HEK293 (cell line): Measurements from ENCODE around the gene LRP1.

Experiments
- CTCF ChIA-PET: fragments of 350-600 bp; formaldehyde crosslinking; extraction: SDS; loops from one replicate; lab custom pipeline; 2021; ENCODE audit warnings: antibody characterized with exemption; lab: Yijun Ruan, JAX
- POLR2A ChIA-PET: fragments of 300-600 bp; formaldehyde crosslinking; extraction: SDS; loops from one replicate; lab custom pipeline; 2020; ENCODE audit warnings: antibody characterized with exemption, inconsistent platforms; lab: Yijun Ruan, JAX
- H3K27ac ChIP-seq: fragments of 200-500 bp; sonication (Bioruptor generic); 2 replicates; pipeline ENCODE4 v1.5.1; 2014; ENCODE audit warnings: low read depth, low read length, control low read depth, inconsistent platforms; ENCODE audit errors: extremely low read depth
- H3K36me3 ChIP-seq, 2 experiments: fragments of 200-500 bp in 1 of 2; sonication (Bioruptor generic) in 1 of 2; 1 replicate in 1 of 2; 2 replicates in 1 of 2; pipeline ENCODE4 v1.5.1; 2014 to 2017; ENCODE audit warnings: inconsistent platforms in 2 of 2, low read length in 2 of 2; ENCODE audit not compliant: control insufficient read depth in 2 of 2, insufficient read depth in 1 of 2
- H3K4me1 ChIP-seq: fragments of 200-500 bp; sonication (Bioruptor generic); 2 replicates; pipeline ENCODE4 v1.5.1; 2014; ENCODE audit warnings: mild to moderate bottlenecking, low read length, inconsistent platforms; ENCODE audit not compliant: control insufficient read depth, insufficient read depth
- H3K4me3 ChIP-seq: 2 replicates; pipeline ENCODE4 v1.5.1; 2011; ENCODE audit warnings: low read depth, mild to moderate bottlenecking, control low read depth, low read length, moderate library complexity
- H3K9me3 ChIP-seq: fragments of 200-500 bp; sonication (Bioruptor generic); 2 replicates; pipeline ENCODE4 v1.5.1; 2014; ENCODE audit warnings: low read depth, low read length, inconsistent platforms; ENCODE audit not compliant: control insufficient read depth, insufficient read depth
- AEBP2 ChIP-seq: fragments of 450-650 bp; formaldehyde crosslinking; IDR thresholded peaks from 2 replicates; pipeline ENCODE4 v1.5.1; 2016; ENCODE audit warnings: missing biosample characterization, missing genetic modification characterization, borderline replicate concordance
- KLF7 ChIP-seq: fragments of 450-650 bp; formaldehyde crosslinking; IDR thresholded peaks from 2 replicates; pipeline ENCODE4 v1.5.1; 2016; ENCODE audit warnings: missing biosample characterization, missing genetic modification characterization, borderline replicate concordance
- KLF8 ChIP-seq: fragments of 450-650 bp; formaldehyde crosslinking; IDR thresholded peaks from 2 replicates; pipeline ENCODE4 v1.5.1; 2016; ENCODE audit warnings: missing biosample characterization, missing genetic modification characterization
- PATZ1 ChIP-seq: fragments of 450-650 bp; formaldehyde crosslinking; IDR thresholded peaks from 2 replicates; pipeline ENCODE4 v1.5.1; 2016; ENCODE audit warnings: missing biosample characterization, missing genetic modification characterization
- PRDM1 ChIP-seq: fragments of 450-650 bp; formaldehyde crosslinking; IDR thresholded peaks from 2 replicates; pipeline ENCODE4; 2016; ENCODE audit warnings: missing biosample characterization, missing genetic modification characterization
- WT1 ChIP-seq: fragments of 450-650 bp; formaldehyde crosslinking; IDR thresholded peaks from 2 replicates; pipeline ENCODE4 v1.5.1; 2016; ENCODE audit warnings: missing biosample characterization, missing genetic modification characterization
- ZBTB26 ChIP-seq: fragments of 450-650 bp; formaldehyde crosslinking; optimal IDR thresholded peaks from 2 replicates; pipeline ENCODE3; 2016; ENCODE audit warnings: missing biosample characterization, mild to moderate bottlenecking, missing genetic modification characterization
- ZBTB7A ChIP-seq: fragments of 450-650 bp; formaldehyde crosslinking; IDR thresholded peaks from 2 replicates; pipeline ENCODE4 v1.5.1; 2016; ENCODE audit warnings: low read depth, missing biosample characterization, missing genetic modification characterization
- ZFHX2 ChIP-seq: fragments of 450-650 bp; formaldehyde crosslinking; conservative IDR thresholded peaks from 2 replicates; pipeline ENCODE4 v1.5.1; 2016; ENCODE audit warnings: missing biosample characterization, missing genetic modification characterization
- ZNF211 ChIP-seq: fragments of 450-650 bp; formaldehyde crosslinking; IDR thresholded peaks from 2 replicates; pipeline ENCODE4 v1.5.1; 2016; ENCODE audit warnings: low read depth, missing biosample characterization, missing genetic modification characterization
- ZNF311 ChIP-seq: fragments of 450-650 bp; formaldehyde crosslinking; IDR thresholded peaks from 2 replicates; pipeline ENCODE4 v1.5.1; 2017; ENCODE audit warnings: missing biosample characterization, missing genetic modification characterization, borderline replicate concordance
- ZNF488 ChIP-seq: fragments of 450-650 bp; formaldehyde crosslinking; IDR thresholded peaks from 2 replicates; pipeline ENCODE4 v1.5.1; 2016; ENCODE audit warnings: missing biosample characterization, missing genetic modification characterization
- ZNF596 ChIP-seq: fragments of 450-650 bp; IDR thresholded peaks from 2 replicates; pipeline ENCODE4 v1.5.0; 2018; ENCODE audit warnings: missing biosample characterization, mild to moderate bottlenecking, missing genetic modification characterization, moderate library complexity
- ZNF677 ChIP-seq: fragments of 450-650 bp; IDR thresholded peaks from 2 replicates; pipeline ENCODE4 v1.5.0; 2018; ENCODE audit warnings: missing biosample characterization, mild to moderate bottlenecking, missing genetic modification characterization, moderate library complexity
- ZNF701 ChIP-seq: fragments of 450-650 bp; formaldehyde crosslinking; IDR thresholded peaks from 2 replicates; pipeline ENCODE4 v1.5.1; 2016; ENCODE audit warnings: missing biosample characterization, missing genetic modification characterization
- ZNF704 ChIP-seq: fragments of 450-650 bp; formaldehyde crosslinking; IDR thresholded peaks from 2 replicates; pipeline ENCODE4 v1.5.1; 2016; ENCODE audit warnings: missing biosample characterization, missing genetic modification characterization
- ZNF768 ChIP-seq: fragments of 450-650 bp; formaldehyde crosslinking; IDR thresholded peaks from 2 replicates; pipeline ENCODE4 v1.5.1; 2018; ENCODE audit warnings: missing biosample characterization, mild to moderate bottlenecking, missing genetic modification characterization
- ZNF777 ChIP-seq: fragments of 450-650 bp; formaldehyde crosslinking; IDR thresholded peaks from 2 replicates; pipeline ENCODE4 v1.5.1; 2017; ENCODE audit warnings: missing biosample characterization, missing genetic modification characterization, borderline replicate concordance

LRP1 gene

GRCh38 chr12:57168058-57168457, 39.8 kb downstream of the LRP1 start:
- no peak for TF ChIP-seq ZNF704
- no peak for TF ChIP-seq ZBTB26 (tag by site-specific recombination)
- TF ChIP-seq ZNF777 (tag by site-specific recombination): no peak
- no peak for TF ChIP-seq ZNF488
- TF ChIP-seq ZNF677 (tag by site-specific recombination): no peak
- TF ChIP-seq ZNF768 (tag by site-specific recombination): no peak
- TF ChIP-seq ZBTB7A (tag by site-specific recombination): no peak
- no peak for TF ChIP-seq PRDM1 (tag by site-specific recombination)
- TF ChIP-seq ZNF701 (tag by site-specific recombination): no peak
- no peak for TF ChIP-seq PATZ1 (tag by site-specific recombination)
- TF ChIP-seq ZNF596: no peak
- TF ChIP-seq ZNF211 (tag by site-specific recombination): no peak
- TF ChIP-seq KLF8 (tag by site-specific recombination): no peak
- no peak for TF ChIP-seq ZNF311
- no peak for TF ChIP-seq KLF7
- no peak for TF ChIP-seq AEBP2 (tag by site-specific recombination)
- TF ChIP-seq ZFHX2 (tag by site-specific recombination): no peak
- TF ChIP-seq WT1 (tag by site-specific recombination): no peak
- CTCF ChIA-PET: interaction anchor here (0.7 to 10.6 kb wide), 4 partner anchors 8 to 44 kb away, joined by 3 to 259 read pairs (median 62); partner anchors contain the start of gene LRP1

More at GRCh38 chr12:57168058-57168457, 39.8 kb downstream of the LRP1 start:
- no peak overlapping the region for H3K4me3 ChIP-seq
- no peaks in the 10 kb centered on the region for H3K4me1 ChIP-seq
- POLR2A ChIA-PET: interaction anchor here (0.9 kb wide), 1 partner anchor 40 kb away, joined by 6 read pairs; no protein-coding TSS in a partner anchor
- no peak overlapping the region for H3K27ac ChIP-seq
- peaks cover 0 to 82% of the 10 kb centered on the region in 2 experiments; a peak in 2 of 3 replicates for H3K36me3 ChIP-seq
- no peaks in the 10 kb centered on the region for H3K9me3 ChIP-seq
